ENCODE data around the gene AP1AR. TPM values are rescaled to one million over a fixed set of nuclear protein-coding genes. Genes with fewer than 3 reads are reported as not detected.
"Not testable (repeated sequence)": the region's sequence is repeated elsewhere in the genome, so short reads cannot be mapped to it uniquely, and the experiment has no call there.

The AP1AR gene
- polyA plus RNA-seq, 1 donor = 10.8 TPM

GRCh38 chr4:112279025-112279881, 47.7 kb downstream of the AP1AR start:
- DNase-seq (ENCODE audit: low read depth) = no peak

- DNase-seq (ENCODE audit: low read depth) = no peak
Measured at GRCh38 chr4:112279882-112280315, 48.3 kb downstream of the AP1AR start.

GRCh38 chr4:112280386-112281056, 48.9 kb downstream of the AP1AR start:
- no peak for DNase-seq (ENCODE audit: low read depth)

GRCh38 chr4:112281895-112282398, 50.4 kb downstream of the AP1AR start:
- not testable (repeated sequence) for DNase-seq (ENCODE audit: low read depth)

- DNase-seq (ENCODE audit: low read depth) = no peak
Measured at GRCh38 chr4:112282860-112283667, 51.5 kb downstream of the AP1AR start.

GRCh38 chr4:112284166-112284565, 52.6 kb downstream of the AP1AR start:
- DNase-seq (ENCODE audit: low read depth) = no peak

GRCh38 chr4:112284662-112285411, 53.2 kb downstream of the AP1AR start:
- no peak for DNase-seq (ENCODE audit: low read depth)

- no peak for DNase-seq (ENCODE audit: low read depth)
Measured at GRCh38 chr4:112287258-112287989, 55.8 kb downstream of the AP1AR start.

- DNase-seq (ENCODE audit: low read depth) = no peak
Measured at GRCh38 chr4:112288455-112288854, 56.9 kb downstream of the AP1AR start.

GRCh38 chr4:112289407-112290253, 58.0 kb downstream of the AP1AR start:
- no peak for DNase-seq (ENCODE audit: low read depth)

GRCh38 chr4:112290341-112290740, 58.8 kb downstream of the AP1AR start:
- DNase-seq (ENCODE audit: low read depth) = no peak

- peak; percentile 87 for DNase-seq (ENCODE audit: low read depth)
Measured at GRCh38 chr4:112296949-112297880, 65.6 kb downstream of the AP1AR start, which contains the start of gene ALPK1. TSS of gene ALPK1 (plus strand) at chr4:112297369.

GRCh38 chr4:112299721-112300120, 68.1 kb downstream of the AP1AR start:
- DNase-seq (ENCODE audit: low read depth) = no peak

GRCh38 chr4:112302320-112303274, 71.0 kb downstream of the AP1AR start:
- DNase-seq (ENCODE audit: low read depth) = no peak

- DNase-seq (ENCODE audit: low read depth) = not testable (repeated sequence)
Measured at GRCh38 chr4:112305477-112305876, 73.9 kb downstream of the AP1AR start.

GRCh38 chr4:112309263-112309791, 77.7 kb downstream of the AP1AR start:
- not testable (repeated sequence) for DNase-seq (ENCODE audit: low read depth)

GRCh38 chr4:112311516-112311915, 79.9 kb downstream of the AP1AR start:
- no peak for DNase-seq (ENCODE audit: low read depth)

All from forelimb muscle (tissue), 1 donor.